ENCODE measurements around the gene PTK6. TPM values are rescaled to one million over a fixed set of nuclear protein-coding genes. Genes with fewer than 3 reads are reported as not detected.

PTK6 gene
- total RNA-seq, 1 experiment from 2014 or later = 6.7 TPM

DNA sequence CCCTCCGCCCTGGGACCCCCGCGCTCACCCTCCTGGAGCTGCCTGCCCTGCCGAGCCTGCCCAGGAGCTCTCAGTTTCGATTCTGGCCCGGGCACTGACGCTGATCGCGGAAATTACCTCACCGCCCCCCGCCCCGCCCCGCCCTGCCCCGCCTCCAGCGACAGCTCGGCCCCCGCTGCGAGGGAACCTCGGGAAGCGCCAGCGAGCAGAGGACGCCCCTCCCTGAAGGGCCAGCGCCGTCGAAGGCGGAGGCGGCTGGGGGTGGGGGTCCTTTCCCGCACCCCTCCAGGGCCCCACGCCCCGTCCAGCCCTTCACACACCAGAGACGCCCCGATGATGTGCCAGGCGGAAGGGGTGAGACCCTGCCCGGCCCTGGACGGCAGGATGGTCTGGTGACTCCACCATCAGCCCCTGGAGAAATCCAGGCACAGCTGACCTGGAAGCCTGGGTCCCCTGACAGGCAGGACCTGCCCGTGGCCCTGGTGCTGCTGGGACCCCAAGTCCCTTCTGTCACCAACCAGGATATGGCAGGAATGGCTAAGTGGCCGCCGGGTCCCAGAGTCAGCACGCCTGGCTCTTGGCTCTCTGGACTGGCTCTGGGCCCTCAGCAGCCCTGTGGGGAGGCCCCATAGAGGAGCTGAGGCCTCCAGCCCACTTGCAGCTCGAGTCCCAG, 37.1 kb upstream of the PTK6 start, which contains the start of gene HELZ2:
Gene HELZ2, minus strand, starts transcription at position 84 of the 673 bp plus-strand sequence. CDS start 1,854 bp downstream, outside the sequence.
- ChIA-PET CTCF (interaction anchor here (0.6 to 3.0 kb wide), 3 partner anchors 21 to 403 kb away, joined by 3 to 24 read pairs (median 3); partner anchors contain the start of gene PTK6), POLR2A (interaction anchor here (0.5 to 1.6 kb wide), 13 partner anchors 8 to 477 kb away, joined by 3 to 8 read pairs (median 3); partner anchors contain the start of genes GMEB2 and RTEL1), RAD21 (ENCODE audit: low non-redundant PET in 1 of 2, low total read pairs in 2 of 2, uncharacterized antibody in 2 of 2, unreplicated experiment in 2 of 2) (interaction anchor here in 1 of 2 experiments (0.6 kb wide), 2 partner anchors 8 to 68 kb away, joined by 3 read pairs; no protein-coding TSS in a partner anchor)
- Histone ChIP-seq H3K79me2 (ENCODE audit: insufficient read depth, low read length) (peaks cover 4% of the 10 kb centered on the region; the same call in 1 of the 2 replicates), H2AFZ (ENCODE audit: low read depth, low read length, poor library complexity, severe bottlenecking) (no peak within 1 kb of the TSS), H3K9ac (ENCODE audit: low read length) (peak within 1 kb of the TSS; percentile 84), H3K9me3 (ENCODE audit: control insufficient read depth in 1 of 2, insufficient read depth in 1 of 2, low read depth in 1 of 2, low read length in 2 of 2) (no peaks in the 10 kb centered on the region), H3K4me2 (ENCODE audit: low read length) (peak within 1 kb of the TSS; percentile 99), H3K9me2 (ENCODE audit: insufficient read depth) (no peaks in the 10 kb centered on the region), H3K27ac (ENCODE audit: low read depth, low read length) (peak within 1 kb of the TSS; percentile 44; the same call in 1 of the 2 replicates), H3K27me3 (ENCODE audit: insufficient read depth, low read length) (no peaks in the 10 kb centered on the region), H3K4me1 (ENCODE audit: control insufficient read depth in 1 of 2, insufficient read depth in 2 of 2, low read length in 2 of 2) (peaks cover 12 to 27% of the 10 kb centered on the region in 2 experiments), H3K4me3 (replicated peaks in 1 of 2; ENCODE audit: low read depth in 1 of 2, low read length in 2 of 2) (peak within 1 kb of the TSS; percentile 83 to 86), H4K20me1 (ENCODE audit: insufficient read depth) (no peaks in the 10 kb centered on the region), H3K36me3 (ENCODE audit: control insufficient read depth in 1 of 2, insufficient read depth in 2 of 2, low read length in 2 of 2) (no peaks in the 10 kb centered on the region)
- BruUV-seq (replicated peaks) = TSS peak; percentile 73
- DNase-seq (ENCODE audit: low read depth, low spot score) (peak; percentile 16), ATAC-seq (peak; percentile 86)
- intact Hi-C loops (cut with micrococcal nuclease) = loop anchor here (10.0 kb wide), 1 partner anchor 51 kb away; the partner anchor contains the start of gene GMEB2
- peak; percentile 69 for TF ChIP-seq POLR2AphosphoS5 (IDR thresholded peaks at IDR 0.05; ENCODE audit: low read depth, low read length)
- TF ChIP-seq ATF3 (IDR thresholded peaks at IDR 0.05) = no peak
- TF ChIP-seq SP1 (IDR thresholded peaks at IDR 0.05; ENCODE audit: low read depth) = no peak
- TF ChIP-seq RAD21 (IDR thresholded peaks at IDR 0.05; ENCODE audit: low read depth) = no peak
- no peak for TF ChIP-seq TCF7L2 (IDR thresholded peaks at IDR 0.05; ENCODE audit: borderline replicate concordance, extremely low read depth, insufficient read depth, insufficient read length)
- peak; percentile 33 for TF ChIP-seq POLR2A (IDR thresholded peaks at IDR 0.05; ENCODE audit: borderline replicate concordance, extremely low read depth, insufficient read depth, insufficient read length)
- no peak for TF ChIP-seq REST (IDR thresholded peaks at IDR 0.05; ENCODE audit: low read depth)
- TF ChIP-seq ZNF274 (IDR thresholded peaks at IDR 0.05; ENCODE audit: low read depth, low read length) = no peak
- TF ChIP-seq YY1 (IDR thresholded peaks at IDR 0.05; ENCODE audit: extremely low read depth, insufficient replicate concordance, low read depth, low read length) = no peak
- 0 out of 2 replicates have a peak, but pooled peaks have one; percentile 33 for TF ChIP-seq MAX (IDR thresholded peaks at IDR 0.05)
- no peak for TF ChIP-seq CTCF (IDR thresholded peaks at IDR 0.05 in 2 of 3, conservative IDR thresholded peaks at IDR 0.05 in 1 of 3; ENCODE audit: borderline replicate concordance in 1 of 3, insufficient read depth in 1 of 3, low read depth in 2 of 3, low read length in 2 of 3)
- no peak for TF ChIP-seq SRF (IDR thresholded peaks at IDR 0.05; ENCODE audit: low read depth)
- TF ChIP-seq ELF1 (IDR thresholded peaks at IDR 0.05; ENCODE audit: borderline replicate concordance, low read depth) = no peak
- TF ChIP-seq SIN3A (IDR thresholded peaks at IDR 0.05; ENCODE audit: low read depth) = peak; percentile 46; the same call in 1 of the 2 replicates
- TF ChIP-seq EZH2 (IDR thresholded peaks at IDR 0.05) = no peak
- no peak for TF ChIP-seq ZBTB33 (IDR thresholded peaks at IDR 0.05; ENCODE audit: extremely low read depth, insufficient replicate concordance, low read length)
- no peak for TF ChIP-seq JUND (IDR thresholded peaks at IDR 0.05)
- no peak; the same call in 1 of the 2 replicates for TF ChIP-seq EGR1 (IDR thresholded peaks at IDR 0.05; ENCODE audit: low read depth)

Measured in HCT116 (cell line).